Liver (tissue), 9 donors: ENCODE results near the gene GTF2B. TPM values are rescaled to one million over a fixed set of nuclear protein-coding genes. Genes with fewer than 3 reads are reported as not detected.
"Not testable (repeated sequence)": the region's sequence is repeated elsewhere in the genome, so short reads cannot be mapped to it uniquely, and the experiment has no call there.

Source experiments
- DNase-seq: peaks from one replicate; pipeline ENCODE4 v3.0.0-alpha.2; 2017; ENCODE audit warnings: low spot score
- H3K27ac ChIP-seq, 2 donors: one replicate each; pipeline ENCODE4 v1.7.0; 2013; ENCODE audit warnings: inconsistent platforms in 2 of 2, low read length in 2 of 2, control low read depth in 1 of 2, low read depth in 1 of 2, mild to moderate bottlenecking in 1 of 2
- H3K27me3 ChIP-seq, 4 donors: one replicate each; pipeline versions ENCODE4 v1.6.1 to v1.7.0; 2013; ENCODE audit warnings: low read length in 3 of 4, inconsistent platforms in 1 of 4, mild to moderate bottlenecking in 1 of 4, moderate library complexity in 1 of 4; ENCODE audit not compliant: control insufficient read depth in 4 of 4, insufficient read depth in 4 of 4
- H3K36me3 ChIP-seq, 4 donors: one replicate each; pipeline versions ENCODE4 v1.6.1 to v1.7.0; 2013; ENCODE audit warnings: low read length in 3 of 4, mild to moderate bottlenecking in 3 of 4, low read depth in 1 of 4, moderate library complexity in 1 of 4; ENCODE audit not compliant: control insufficient read depth in 4 of 4, insufficient read depth in 3 of 4
- H3K4me1 ChIP-seq, 4 donors: one replicate each; pipeline versions ENCODE4 v1.6.1 to v1.7.0; 2013; ENCODE audit warnings: low read length in 3 of 4, mild to moderate bottlenecking in 3 of 4, moderate library complexity in 1 of 4; ENCODE audit not compliant: control insufficient read depth in 4 of 4, insufficient read depth in 4 of 4
- H3K4me3 ChIP-seq, 3 donors: one replicate each; pipeline versions ENCODE4 v1.6.1 to v1.7.0; 2013; ENCODE audit warnings: low read length in 3 of 3, control low read depth in 1 of 3, low read depth in 1 of 3, mild to moderate bottlenecking in 1 of 3
- H3K9ac ChIP-seq, 2 donors: one replicate each; pipeline ENCODE4 v1.7.0; 2013; ENCODE audit warnings: low read length in 2 of 2, mild to moderate bottlenecking in 2 of 2, moderate library complexity in 2 of 2, control low read depth in 1 of 2, low read depth in 1 of 2
- H3K9me3 ChIP-seq, 4 donors: one replicate each; pipeline versions ENCODE4 v1.6.1 to v1.7.0; 2013; ENCODE audit warnings: low read length in 3 of 4; ENCODE audit not compliant: control insufficient read depth in 4 of 4
- EGR1 ChIP-seq, 2 donors: IDR thresholded peaks; 2 replicates each; pipeline ENCODE4 v1.6.1; 2016 to 2018; ENCODE audit warnings: antibody characterized with exemption in 2 of 2, low read depth in 2 of 2
- FOXA1 ChIP-seq: IDR thresholded peaks from 2 replicates; pipeline ENCODE4 v1.6.1; 2016; ENCODE audit warnings: antibody characterized with exemption
- GABPA ChIP-seq, 2 donors: IDR thresholded peaks in 1 of 2; conservative IDR thresholded peaks in 1 of 2; 2 replicates each; pipeline ENCODE4 v1.6.1; 2016; ENCODE audit warnings: antibody characterized with exemption in 2 of 2, mild to moderate bottlenecking in 1 of 2, moderate library complexity in 1 of 2
- HNF4A ChIP-seq, 2 donors: conservative IDR thresholded peaks; 2 replicates each; pipeline ENCODE4 v1.6.1; 2016; ENCODE audit warnings: antibody characterized with exemption in 2 of 2, mild to moderate bottlenecking in 2 of 2
- HNF4G ChIP-seq: IDR thresholded peaks from 2 replicates; pipeline ENCODE4 v1.6.1; 2016; ENCODE audit warnings: antibody characterized with exemption
- JUND ChIP-seq, 2 donors: IDR thresholded peaks; 2 replicates each; pipeline ENCODE4 v1.6.1; 2016; ENCODE audit warnings: antibody characterized with exemption in 2 of 2
- NR2F2 ChIP-seq: IDR thresholded peaks from 2 replicates; pipeline ENCODE4 v1.6.1; 2016; ENCODE audit warnings: antibody characterized with exemption
- RAD21 ChIP-seq, 2 donors: IDR thresholded peaks; 2 replicates each; pipeline ENCODE4 v1.6.1; 2016; ENCODE audit warnings: antibody characterized with exemption in 2 of 2, mild to moderate bottlenecking in 2 of 2
- RXRA ChIP-seq, 2 donors: IDR thresholded peaks; 2 replicates each; pipeline ENCODE4 v1.6.1; 2017 to 2018; ENCODE audit warnings: antibody characterized with exemption in 2 of 2, mild to moderate bottlenecking in 1 of 2
- SP1 ChIP-seq: IDR thresholded peaks from 2 replicates; pipeline ENCODE4 v1.6.1; 2018; ENCODE audit warnings: antibody characterized with exemption, mild to moderate bottlenecking
- TAF1 ChIP-seq: conservative IDR thresholded peaks from 2 replicates; pipeline ENCODE4 v1.6.1; 2016; ENCODE audit warnings: antibody characterized with exemption, mild to moderate bottlenecking
- YY1 ChIP-seq: IDR thresholded peaks from 2 replicates; pipeline ENCODE4 v1.6.1; 2016; ENCODE audit warnings: antibody characterized with exemption, mild to moderate bottlenecking
- WGBS: extraction: QIAGEN DNeasy Blood & Tissue Kit; methylation state at CpG from one replicate; pipeline ENCODE4 v1.1.7; 2013; 5-methylcytosine and 5-hydroxymethylcytosine counted together
- polyA plus RNA-seq, 2 donors: library from polyadenylated mRNA; stranded (reverse) in 1 of 2; unstranded in 1 of 2; fragments of 200-250 nt in 1 of 2; fragments of >200 nt in 1 of 2; fragmentation: Nextera tagmentation in 1 of 2; extraction: Ambion mirVana in 1 of 2; gene quantifications; one replicate each; pipeline versions ENCODE4 v1.2.1 to v1.2.3, GENCODE V29; 2013 to 2015
- total RNA-seq, 2 donors: library from RNA; depleted of rRNA; stranded (reverse); fragments of >200 nt; gene quantifications; one replicate each; pipeline ENCODE4 v1.2.3, GENCODE V29; 2014
- TF ChIP-seq, protein P1 (sequence below): IDR thresholded peaks from 2 replicates; pipeline ENCODE4 v1.6.1; 2016; ENCODE audit warnings: antibody characterized with exemption
- TF ChIP-seq, protein P2 (sequence below): IDR thresholded peaks from 2 replicates; pipeline ENCODE4 v1.6.1; 2016; ENCODE audit warnings: antibody characterized with exemption
- TF ChIP-seq, protein P3 (sequence below): IDR thresholded peaks from 2 replicates; pipeline ENCODE4 v1.6.1; 2016; ENCODE audit warnings: antibody characterized with exemption
- TF ChIP-seq, protein P4 (sequence below): IDR thresholded peaks from 2 replicates; pipeline ENCODE4 v1.6.1; 2016; ENCODE audit warnings: antibody characterized with exemption, mild to moderate bottlenecking
- donor health status: healthy.
- donor health status: healthy.
- donor health status: healthy.
- donor health status: healthy.
- donor health status: healthy.

The GTF2B gene, protein sequence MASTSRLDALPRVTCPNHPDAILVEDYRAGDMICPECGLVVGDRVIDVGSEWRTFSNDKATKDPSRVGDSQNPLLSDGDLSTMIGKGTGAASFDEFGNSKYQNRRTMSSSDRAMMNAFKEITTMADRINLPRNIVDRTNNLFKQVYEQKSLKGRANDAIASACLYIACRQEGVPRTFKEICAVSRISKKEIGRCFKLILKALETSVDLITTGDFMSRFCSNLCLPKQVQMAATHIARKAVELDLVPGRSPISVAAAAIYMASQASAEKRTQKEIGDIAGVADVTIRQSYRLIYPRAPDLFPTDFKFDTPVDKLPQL
- total RNA-seq (10 to 100 TPM; 26.5 to 50.6 TPM), polyA plus RNA-seq (10 to 100 TPM; 13.5 to 20.4 TPM)

DNA sequence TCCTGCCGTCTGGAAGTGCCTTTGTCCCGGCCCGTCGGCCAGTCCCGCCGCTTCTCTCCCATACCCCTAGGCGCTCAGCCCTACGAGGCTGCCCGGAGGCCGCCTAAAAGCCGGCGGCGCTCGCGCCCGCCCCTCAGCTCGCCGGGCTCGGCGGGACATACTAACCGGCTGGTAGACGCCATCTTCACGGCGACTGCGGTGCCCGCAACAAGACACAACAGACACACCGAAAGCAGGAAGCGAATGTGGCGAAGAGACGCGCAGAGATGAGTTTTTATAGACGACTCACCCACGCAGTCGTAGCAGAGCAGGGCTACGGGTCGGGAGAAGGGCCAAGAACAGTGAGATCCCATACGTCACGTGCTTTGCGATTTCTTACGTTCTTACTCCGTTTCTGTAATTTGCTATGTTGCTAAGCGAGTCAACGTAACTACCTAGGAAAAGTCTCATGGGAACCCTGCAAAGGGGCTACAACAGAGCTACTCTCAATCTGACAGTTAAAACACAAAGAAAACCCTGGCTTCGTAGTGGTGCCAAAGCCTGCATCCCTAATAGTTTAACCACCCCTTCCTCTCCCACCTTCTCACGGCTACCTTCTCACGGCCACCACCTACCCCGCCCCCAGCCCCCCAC is at the start of gene GTF2B:
GTF2B (minus strand) TSS at position 250 of the 633 bp plus-strand sequence; CDS start at position 182, 68 bp downstream.
- H3K9me3 ChIP-seq, result no peaks in the 10 kb centered on the region
- DNase-seq, result peak; percentile 92
- H3K4me3 ChIP-seq, result peak within 1 kb of the TSS; percentile 78 to 97 (median 96)
- TF ChIP-seq TAF1 (peak; percentile 100), HNF4G (no peak), FOXA1 (peak; percentile 48), RXRA (IDR thresholded peaks at IDR 0.05) (peak; percentile 13 to 37), SP1 (peak; percentile 75), NR2F2 (no peak), YY1 (peak; percentile 95), JUND (IDR thresholded peaks at IDR 0.05) (peak in 1 of 2 donors; percentile 78), EGR1 (IDR thresholded peaks at IDR 0.05; ENCODE audit: low read depth in 2 of 2) (peak; percentile 99), RAD21 (IDR thresholded peaks at IDR 0.05) (no peak), GABPA (IDR thresholded peaks at IDR 0.05 in 1 of 2, conservative IDR thresholded peaks at IDR 0.05 in 1 of 2) (peak in 1 of 2 donors; percentile 55), HNF4A (conservative IDR thresholded peaks at IDR 0.05) (no peak)
- TF ChIP-seq, protein P1, sequence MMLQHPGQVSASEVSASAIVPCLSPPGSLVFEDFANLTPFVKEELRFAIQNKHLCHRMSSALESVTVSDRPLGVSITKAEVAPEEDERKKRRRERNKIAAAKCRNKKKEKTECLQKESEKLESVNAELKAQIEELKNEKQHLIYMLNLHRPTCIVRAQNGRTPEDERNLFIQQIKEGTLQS, result no peak
- TF ChIP-seq, protein P2, sequence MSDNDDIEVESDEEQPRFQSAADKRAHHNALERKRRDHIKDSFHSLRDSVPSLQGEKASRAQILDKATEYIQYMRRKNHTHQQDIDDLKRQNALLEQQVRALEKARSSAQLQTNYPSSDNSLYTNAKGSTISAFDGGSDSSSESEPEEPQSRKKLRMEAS, result peak; percentile 78
- TF ChIP-seq, protein P3, sequence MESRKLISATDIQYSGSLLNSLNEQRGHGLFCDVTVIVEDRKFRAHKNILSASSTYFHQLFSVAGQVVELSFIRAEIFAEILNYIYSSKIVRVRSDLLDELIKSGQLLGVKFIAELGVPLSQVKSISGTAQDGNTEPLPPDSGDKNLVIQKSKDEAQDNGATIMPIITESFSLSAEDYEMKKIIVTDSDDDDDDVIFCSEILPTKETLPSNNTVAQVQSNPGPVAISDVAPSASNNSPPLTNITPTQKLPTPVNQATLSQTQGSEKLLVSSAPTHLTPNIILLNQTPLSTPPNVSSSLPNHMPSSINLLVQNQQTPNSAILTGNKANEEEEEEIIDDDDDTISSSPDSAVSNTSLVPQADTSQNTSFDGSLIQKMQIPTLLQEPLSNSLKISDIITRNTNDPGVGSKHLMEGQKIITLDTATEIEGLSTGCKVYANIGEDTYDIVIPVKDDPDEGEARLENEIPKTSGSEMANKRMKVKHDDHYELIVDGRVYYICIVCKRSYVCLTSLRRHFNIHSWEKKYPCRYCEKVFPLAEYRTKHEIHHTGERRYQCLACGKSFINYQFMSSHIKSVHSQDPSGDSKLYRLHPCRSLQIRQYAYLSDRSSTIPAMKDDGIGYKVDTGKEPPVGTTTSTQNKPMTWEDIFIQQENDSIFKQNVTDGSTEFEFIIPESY, result peak; percentile 96
- TF ChIP-seq, protein P4, sequence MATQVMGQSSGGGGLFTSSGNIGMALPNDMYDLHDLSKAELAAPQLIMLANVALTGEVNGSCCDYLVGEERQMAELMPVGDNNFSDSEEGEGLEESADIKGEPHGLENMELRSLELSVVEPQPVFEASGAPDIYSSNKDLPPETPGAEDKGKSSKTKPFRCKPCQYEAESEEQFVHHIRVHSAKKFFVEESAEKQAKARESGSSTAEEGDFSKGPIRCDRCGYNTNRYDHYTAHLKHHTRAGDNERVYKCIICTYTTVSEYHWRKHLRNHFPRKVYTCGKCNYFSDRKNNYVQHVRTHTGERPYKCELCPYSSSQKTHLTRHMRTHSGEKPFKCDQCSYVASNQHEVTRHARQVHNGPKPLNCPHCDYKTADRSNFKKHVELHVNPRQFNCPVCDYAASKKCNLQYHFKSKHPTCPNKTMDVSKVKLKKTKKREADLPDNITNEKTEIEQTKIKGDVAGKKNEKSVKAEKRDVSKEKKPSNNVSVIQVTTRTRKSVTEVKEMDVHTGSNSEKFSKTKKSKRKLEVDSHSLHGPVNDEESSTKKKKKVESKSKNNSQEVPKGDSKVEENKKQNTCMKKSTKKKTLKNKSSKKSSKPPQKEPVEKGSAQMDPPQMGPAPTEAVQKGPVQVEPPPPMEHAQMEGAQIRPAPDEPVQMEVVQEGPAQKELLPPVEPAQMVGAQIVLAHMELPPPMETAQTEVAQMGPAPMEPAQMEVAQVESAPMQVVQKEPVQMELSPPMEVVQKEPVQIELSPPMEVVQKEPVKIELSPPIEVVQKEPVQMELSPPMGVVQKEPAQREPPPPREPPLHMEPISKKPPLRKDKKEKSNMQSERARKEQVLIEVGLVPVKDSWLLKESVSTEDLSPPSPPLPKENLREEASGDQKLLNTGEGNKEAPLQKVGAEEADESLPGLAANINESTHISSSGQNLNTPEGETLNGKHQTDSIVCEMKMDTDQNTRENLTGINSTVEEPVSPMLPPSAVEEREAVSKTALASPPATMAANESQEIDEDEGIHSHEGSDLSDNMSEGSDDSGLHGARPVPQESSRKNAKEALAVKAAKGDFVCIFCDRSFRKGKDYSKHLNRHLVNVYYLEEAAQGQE, result peak; percentile 96
- peak within 1 kb of the TSS; percentile 88 to 89 for H3K9ac ChIP-seq
- peak within 1 kb of the TSS; percentile 84 to 92 for H3K27ac ChIP-seq
- peaks cover 2 to 28% (median 14%) of the 10 kb centered on the region in 4 donors for H3K4me1 ChIP-seq
- WGBS, result under 1% methylated on average over 47 of the region's 47 CpGs
- H3K36me3 ChIP-seq, result peaks cover 1 to 5% (median 3%) of the 10 kb centered on the region in 4 donors
- H3K27me3 ChIP-seq, result no peaks in the 10 kb centered on the region

DNA sequence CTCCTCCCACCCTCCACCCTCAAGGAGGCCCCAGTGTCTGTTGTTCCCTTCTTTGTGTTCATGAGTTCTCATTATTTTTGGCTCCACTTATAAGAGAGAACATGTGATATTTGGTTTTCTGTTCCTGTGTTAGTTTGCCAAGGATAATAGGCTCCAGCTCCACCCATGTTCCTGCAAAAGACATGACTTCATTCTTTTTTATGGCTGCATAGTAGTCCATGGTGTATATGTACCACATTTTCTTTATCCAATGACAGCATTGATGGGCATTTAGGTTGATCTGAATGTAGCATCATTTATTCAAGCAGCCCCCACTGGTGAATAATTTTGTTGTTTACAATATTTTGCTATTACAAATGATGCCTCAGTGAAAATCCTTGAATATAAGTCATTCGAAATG is 47.2 kb upstream of the GTF2B start:
- WGBS, result 96% methylated on average over 1 of the region's 1 CpG
- H3K36me3 ChIP-seq, result peaks cover 8 to 31% (median 23%) of the 10 kb centered on the region in 4 donors

More for the DNA sequence above, 47.2 kb upstream of the GTF2B start:
- not testable (repeated sequence) for H3K4me1 ChIP-seq, H3K27ac ChIP-seq, H3K4me3 ChIP-seq, DNase-seq, H3K9ac ChIP-seq, H3K9me3 ChIP-seq, H3K27me3 ChIP-seq
